MG63 (cell line): Measurements from ENCODE around the gene TRABD2B. TPM values are rescaled to one million over a fixed set of nuclear protein-coding genes. Genes with fewer than 3 reads are reported as not detected.

ENCODE experiments used
- DNase-seq: peaks from one replicate; pipeline ENCODE4 v3.0.0-alpha.2; 2020
- H3K27me3 ChIP-seq: fragments of 250-450 bp; sonication (Bioruptor Pico); 2 replicates; pipeline ENCODE4 v1.5.1; 2020; ENCODE audit warnings: mild to moderate bottlenecking, moderate library complexity
- H3K36me3 ChIP-seq: fragments of 250-450 bp; sonication (Bioruptor Pico); 2 replicates; pipeline ENCODE4 v1.5.1; 2020; ENCODE audit warnings: mild to moderate bottlenecking, moderate library complexity
- H3K4me3 ChIP-seq: fragments of 250-450 bp; sonication (Bioruptor Pico); 2 replicates; pipeline ENCODE4 v1.5.1; 2020; ENCODE audit warnings: mild to moderate bottlenecking, moderate library complexity
- H3K9me3 ChIP-seq: fragments of 250-450 bp; sonication (Bioruptor Pico); 2 replicates; pipeline ENCODE4 v1.5.1; 2020; ENCODE audit warnings: mild to moderate bottlenecking, moderate library complexity
- total RNA-seq: library from RNA; depleted of rRNA; stranded (reverse); fragments of >200 nt; shearing (Covaris generic); gene quantifications from 2 replicates; pipeline ENCODE4 v1.2.3, GENCODE V29; 2014; ENCODE audit warnings: low replicate concordance

Gene TRABD2B
- total RNA-seq, 1 experiment from 2014 or later: 1.7 TPM

GRCh38 chr1:47917687-47918086 is 79.5 kb downstream of the TRABD2B start:
- H3K36me3 ChIP-seq: no peaks in the 10 kb centered on the region
- no peaks in the 10 kb centered on the region for H3K9me3 ChIP-seq
- no peak overlapping the region for H3K4me3 ChIP-seq
- no peak for DNase-seq
- no peaks in the 10 kb centered on the region for H3K27me3 ChIP-seq

GRCh38 chr1:47915677-47916353 is 81.4 kb downstream of the TRABD2B start:
- Histone ChIP-seq H3K4me3 (no peak overlapping the region), H3K36me3 (no peaks in the 10 kb centered on the region), H3K9me3 (no peaks in the 10 kb centered on the region), H3K27me3 (no peaks in the 10 kb centered on the region)
- DNase-seq: no peak

DNA sequence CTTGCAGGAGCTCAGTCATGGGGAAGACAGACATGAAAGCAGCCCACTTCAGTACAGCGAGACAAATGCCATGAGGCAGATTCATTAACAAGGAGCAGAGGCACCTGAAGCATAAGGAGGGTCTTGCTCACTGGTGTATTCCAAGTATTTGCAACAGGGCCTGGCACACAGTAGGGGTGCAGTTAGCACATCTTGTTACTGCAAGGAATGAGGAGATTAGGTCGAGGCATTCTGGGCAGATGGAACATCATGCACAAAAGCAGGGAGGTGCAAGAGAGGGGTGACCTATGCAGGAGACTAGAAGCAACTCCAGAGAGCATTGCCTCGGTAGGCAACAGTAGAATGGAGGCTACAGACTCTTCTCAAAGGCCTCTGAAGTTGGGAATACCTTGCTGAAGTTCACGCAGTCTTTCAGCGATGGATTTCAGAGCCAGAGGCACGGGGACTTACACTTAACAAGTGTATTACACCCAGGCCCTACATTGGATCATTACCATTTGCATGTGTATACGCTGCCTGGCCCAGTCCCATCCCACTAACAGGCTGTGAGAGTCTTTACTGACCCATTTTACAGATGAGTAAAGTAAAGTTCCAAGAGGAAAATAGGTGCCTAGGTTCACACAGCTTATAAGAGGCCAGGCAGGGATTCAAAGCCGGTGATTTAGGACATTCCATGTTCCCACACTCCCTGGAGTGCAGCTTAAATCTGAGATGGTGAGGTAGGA is 82.1 kb downstream of the TRABD2B start:
- H3K36me3 ChIP-seq: no peaks in the 10 kb centered on the region
- no peak overlapping the region for H3K4me3 ChIP-seq
- no peak for DNase-seq
- no peaks in the 10 kb centered on the region for H3K9me3 ChIP-seq
- no peaks in the 10 kb centered on the region for H3K27me3 ChIP-seq

GRCh38 chr1:47914218-47914938 is 82.8 kb downstream of the TRABD2B start:
- Histone ChIP-seq H3K27me3 (no peaks in the 10 kb centered on the region), H3K36me3 (no peaks in the 10 kb centered on the region), H3K4me3 (no peak overlapping the region), H3K9me3 (no peaks in the 10 kb centered on the region)
- DNase-seq: no peak

GRCh38 chr1:47913225-47913823 is 83.9 kb downstream of the TRABD2B start:
- no peak overlapping the region for H3K4me3 ChIP-seq
- no peaks in the 10 kb centered on the region for H3K27me3 ChIP-seq
- H3K36me3 ChIP-seq: no peaks in the 10 kb centered on the region
- H3K9me3 ChIP-seq: no peaks in the 10 kb centered on the region
- DNase-seq: no peak

- Histone ChIP-seq H3K27me3 (no peaks in the 10 kb centered on the region), H3K4me3 (no peak overlapping the region), H3K9me3 (no peaks in the 10 kb centered on the region), H3K36me3 (no peaks in the 10 kb centered on the region)
- DNase-seq: no peak
These were observed 84.4 kb downstream of the TRABD2B start for GRCh38 chr1:47912756-47913155.

GRCh38 chr1:47911892-47912291 is 85.3 kb downstream of the TRABD2B start:
- no peaks in the 10 kb centered on the region for H3K36me3 ChIP-seq
- no peak for DNase-seq
- no peaks in the 10 kb centered on the region for H3K27me3 ChIP-seq
- no peaks in the 10 kb centered on the region for H3K9me3 ChIP-seq
- no peak overlapping the region for H3K4me3 ChIP-seq

- no peaks in the 10 kb centered on the region for H3K9me3 ChIP-seq
- no peak overlapping the region for H3K4me3 ChIP-seq
- no peak for DNase-seq
- no peaks in the 10 kb centered on the region for H3K27me3 ChIP-seq
- no peaks in the 10 kb centered on the region for H3K36me3 ChIP-seq
These were observed 85.8 kb downstream of the TRABD2B start for GRCh38 chr1:47911424-47911823.

DNA sequence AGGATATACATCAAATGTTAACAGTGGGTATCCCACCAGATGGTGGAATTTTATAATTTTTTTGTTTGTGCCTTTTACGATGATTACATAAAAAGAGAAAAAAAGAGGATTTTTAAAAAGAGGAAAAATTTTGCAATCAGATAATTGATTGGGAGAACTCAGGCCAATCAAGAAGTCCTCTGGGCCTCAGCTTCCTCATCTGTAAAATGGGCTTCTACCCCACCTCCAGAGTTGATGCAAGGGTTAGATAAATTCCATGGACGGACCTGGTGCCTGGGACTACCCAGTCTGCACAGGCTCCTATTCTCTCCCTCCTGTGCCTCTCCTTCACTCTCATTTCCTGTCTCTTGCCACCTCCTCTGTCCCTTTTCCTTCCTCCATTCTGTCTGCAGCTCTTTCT is 88.9 kb downstream of the TRABD2B start:
- Histone ChIP-seq H3K36me3 (no peaks in the 10 kb centered on the region), H3K27me3 (no peaks in the 10 kb centered on the region), H3K9me3 (no peaks in the 10 kb centered on the region), H3K4me3 (no peak overlapping the region)
- no peak for DNase-seq

DNA sequence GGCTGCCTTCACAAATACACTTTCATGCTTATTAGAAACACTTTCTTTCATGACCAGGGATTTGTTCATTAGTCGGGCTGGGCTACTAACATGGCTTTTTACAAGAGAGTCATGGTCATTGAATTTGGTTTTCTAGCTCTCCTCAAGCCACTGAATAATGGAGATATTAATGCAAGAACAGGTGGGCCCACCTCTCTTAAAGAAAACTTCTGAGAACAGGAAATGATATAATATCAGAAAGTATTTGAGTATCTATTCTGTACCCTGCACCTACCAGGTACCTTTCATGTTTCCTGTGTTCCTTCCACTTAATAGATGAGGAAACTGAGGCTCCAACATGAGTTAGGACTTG is 90.0 kb downstream of the TRABD2B start:
- Histone ChIP-seq H3K27me3 (no peaks in the 10 kb centered on the region), H3K4me3 (no peak overlapping the region), H3K9me3 (no peaks in the 10 kb centered on the region), H3K36me3 (no peaks in the 10 kb centered on the region)
- no peak for DNase-seq

GRCh38 chr1:47906527-47907176 is 90.5 kb downstream of the TRABD2B start:
- no peaks in the 10 kb centered on the region for H3K9me3 ChIP-seq
- H3K4me3 ChIP-seq: no peak overlapping the region
- no peaks in the 10 kb centered on the region for H3K36me3 ChIP-seq
- DNase-seq: no peak
- H3K27me3 ChIP-seq: no peaks in the 10 kb centered on the region

DNA sequence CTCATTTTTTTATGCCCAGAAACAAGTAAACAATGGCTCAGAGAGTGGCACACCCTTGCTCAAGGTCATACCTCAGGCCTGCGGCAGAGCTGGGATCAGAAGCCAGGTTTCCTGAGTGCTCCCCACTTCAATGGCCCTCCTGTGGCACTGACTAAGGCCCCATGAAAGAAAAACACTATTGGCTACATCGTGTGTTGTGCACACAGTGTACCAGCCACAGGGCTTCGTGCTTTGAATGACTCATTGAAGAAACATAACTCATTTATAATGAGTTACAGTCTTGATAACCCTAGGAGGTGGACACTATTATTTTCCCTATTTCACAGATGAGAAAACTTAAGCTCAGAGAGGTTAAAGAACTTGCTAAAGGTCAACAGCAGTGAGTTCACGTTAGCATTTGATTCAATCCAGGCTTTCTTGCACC is 91.2 kb downstream of the TRABD2B start:
- DNase-seq: peak; percentile 34
- no peak overlapping the region for H3K4me3 ChIP-seq
- H3K36me3 ChIP-seq: no peaks in the 10 kb centered on the region
- H3K27me3 ChIP-seq: no peaks in the 10 kb centered on the region
- no peaks in the 10 kb centered on the region for H3K9me3 ChIP-seq

DNA sequence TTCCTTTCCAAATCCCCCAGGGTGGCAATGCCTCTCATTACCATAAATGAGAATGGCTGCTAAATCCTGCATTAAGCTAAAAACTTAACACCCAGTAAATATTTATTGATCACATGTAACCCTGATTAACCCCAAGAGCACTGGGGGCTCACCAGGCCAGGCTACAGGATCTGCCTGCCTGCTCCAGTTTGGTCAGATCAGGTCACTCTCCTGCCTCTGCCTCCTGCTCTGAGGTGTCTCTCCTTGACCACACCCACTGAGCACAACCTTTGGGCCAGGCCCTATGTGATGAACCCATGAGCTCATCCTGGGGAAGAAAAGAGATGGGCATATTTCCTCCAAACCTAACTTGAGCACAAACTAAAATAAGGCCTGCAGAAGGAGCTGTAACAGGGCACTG is 93.5 kb downstream of the TRABD2B start:
- Histone ChIP-seq H3K4me3 (no peak overlapping the region), H3K9me3 (no peaks in the 10 kb centered on the region), H3K27me3 (no peaks in the 10 kb centered on the region), H3K36me3 (no peaks in the 10 kb centered on the region)
- no peak for DNase-seq

DNA sequence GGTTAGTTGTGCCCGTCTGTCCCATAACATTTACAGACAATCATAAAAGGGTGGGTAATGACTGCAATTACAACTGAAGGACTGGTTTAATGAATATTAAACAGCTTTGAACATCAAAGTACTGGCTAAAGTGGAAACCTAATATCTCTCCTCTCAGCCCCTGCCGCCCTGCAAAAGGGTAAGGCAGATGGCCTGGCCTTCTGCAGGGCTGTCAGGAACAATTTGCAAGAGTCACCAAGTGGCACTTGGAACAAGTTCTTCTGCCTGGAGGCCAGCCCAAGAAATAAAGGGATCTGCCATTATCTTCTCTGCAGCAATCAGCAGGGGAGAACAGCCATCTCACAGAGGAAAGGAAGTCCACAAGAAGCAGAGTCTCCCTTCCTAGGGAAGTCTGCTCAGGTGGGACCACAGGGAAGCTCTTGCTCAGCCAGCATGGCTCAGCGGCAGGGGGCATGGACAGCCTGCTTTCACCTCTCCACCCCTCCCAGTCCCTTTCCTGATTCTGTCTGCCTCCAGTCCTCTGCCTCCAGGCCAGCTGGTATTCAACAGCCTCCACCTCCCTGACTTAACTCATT is 96.1 kb downstream of the TRABD2B start:
- no peaks in the 10 kb centered on the region for H3K9me3 ChIP-seq
- H3K36me3 ChIP-seq: no peaks in the 10 kb centered on the region
- H3K27me3 ChIP-seq: no peaks in the 10 kb centered on the region
- DNase-seq: no peak
- H3K4me3 ChIP-seq: no peak overlapping the region

DNA sequence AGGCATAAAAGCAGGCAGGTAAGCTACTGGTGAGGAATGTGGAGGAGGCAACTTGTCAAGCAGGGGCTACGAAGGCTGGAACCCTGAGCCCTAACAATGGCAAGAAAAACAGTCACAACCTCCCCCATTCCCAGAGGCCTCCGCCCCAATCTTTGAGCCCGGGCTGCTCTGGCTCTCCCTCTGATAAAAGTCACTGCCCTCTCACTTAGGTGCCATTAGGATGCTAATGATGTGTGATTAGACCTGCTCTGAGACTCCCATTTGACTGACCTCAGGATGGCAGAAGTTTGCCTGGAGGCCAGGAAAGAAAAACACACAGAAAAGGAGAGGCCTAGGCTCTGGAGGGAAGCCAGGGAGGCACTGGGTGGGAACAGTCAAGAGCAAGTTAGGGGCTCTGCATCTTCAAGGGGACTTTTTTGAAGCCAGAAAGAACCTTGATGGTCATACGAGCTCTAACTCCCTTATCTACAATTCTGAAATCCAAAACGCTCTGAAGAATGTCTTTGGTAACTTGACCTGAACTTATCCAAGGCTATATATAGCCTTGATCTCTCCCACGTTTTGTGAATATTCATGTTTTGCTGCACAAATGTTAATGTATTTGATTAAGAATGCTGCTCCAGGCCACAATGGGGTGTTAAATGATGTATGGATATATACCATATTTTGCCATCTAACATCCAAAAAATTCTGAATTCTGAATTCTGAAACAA is 98.9 kb downstream of the TRABD2B start:
- no peaks in the 10 kb centered on the region for H3K36me3 ChIP-seq
- H3K27me3 ChIP-seq: no peaks in the 10 kb centered on the region
- no peak overlapping the region for H3K4me3 ChIP-seq
- no peaks in the 10 kb centered on the region for H3K9me3 ChIP-seq
- no peak for DNase-seq
